ENCODE measurements around the gene LDLRAD4.

DNA sequence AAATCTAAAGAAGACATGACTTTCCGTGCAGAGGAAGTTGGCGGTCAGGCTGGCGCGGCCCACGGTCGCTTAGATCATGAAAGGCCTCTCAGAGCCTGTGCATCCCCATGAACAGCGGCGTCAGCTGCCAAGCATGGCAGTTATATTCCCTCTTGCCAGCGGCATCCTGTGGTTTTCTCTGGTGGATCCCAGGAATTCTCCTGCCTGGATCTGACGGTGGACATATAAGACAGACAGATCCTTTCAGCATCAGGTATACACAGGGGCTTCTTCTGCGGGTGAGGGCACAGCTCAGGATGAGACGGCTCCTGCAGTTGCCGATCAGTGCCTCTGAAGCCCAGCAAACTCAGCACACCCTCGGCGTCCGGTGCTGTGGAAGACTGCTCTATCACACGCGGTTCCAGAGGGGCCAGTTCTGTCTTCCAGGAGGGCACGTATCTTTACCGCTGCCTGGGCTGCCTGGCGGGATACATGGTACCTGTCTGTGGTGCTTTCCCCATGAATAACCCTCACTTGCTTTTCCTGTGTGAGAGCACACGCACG, 157.8 kb downstream of the LDLRAD4 start:
- TF ChIP-seq, protein P1, sequence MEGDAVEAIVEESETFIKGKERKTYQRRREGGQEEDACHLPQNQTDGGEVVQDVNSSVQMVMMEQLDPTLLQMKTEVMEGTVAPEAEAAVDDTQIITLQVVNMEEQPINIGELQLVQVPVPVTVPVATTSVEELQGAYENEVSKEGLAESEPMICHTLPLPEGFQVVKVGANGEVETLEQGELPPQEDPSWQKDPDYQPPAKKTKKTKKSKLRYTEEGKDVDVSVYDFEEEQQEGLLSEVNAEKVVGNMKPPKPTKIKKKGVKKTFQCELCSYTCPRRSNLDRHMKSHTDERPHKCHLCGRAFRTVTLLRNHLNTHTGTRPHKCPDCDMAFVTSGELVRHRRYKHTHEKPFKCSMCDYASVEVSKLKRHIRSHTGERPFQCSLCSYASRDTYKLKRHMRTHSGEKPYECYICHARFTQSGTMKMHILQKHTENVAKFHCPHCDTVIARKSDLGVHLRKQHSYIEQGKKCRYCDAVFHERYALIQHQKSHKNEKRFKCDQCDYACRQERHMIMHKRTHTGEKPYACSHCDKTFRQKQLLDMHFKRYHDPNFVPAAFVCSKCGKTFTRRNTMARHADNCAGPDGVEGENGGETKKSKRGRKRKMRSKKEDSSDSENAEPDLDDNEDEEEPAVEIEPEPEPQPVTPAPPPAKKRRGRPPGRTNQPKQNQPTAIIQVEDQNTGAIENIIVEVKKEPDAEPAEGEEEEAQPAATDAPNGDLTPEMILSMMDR (IDR thresholded peaks at IDR 0.05) = no peak
- TF ChIP-seq POLR2A (IDR thresholded peaks at IDR 0.05) = no peak
